HEK293T (cell line): ENCODE measurements around the gene GTF2IRD2.
"Not testable (repeated sequence)": the region's sequence is repeated elsewhere in the genome, so short reads cannot be mapped to it uniquely, and the experiment has no call there.

Experiments
- PKNOX1 ChIP-seq: fragments of 450-650 bp; IDR thresholded peaks from 2 replicates; pipeline ENCODE4 v1.6.1; 2016
- SP1 ChIP-seq: fragments of 450-650 bp; IDR thresholded peaks from 2 replicates; pipeline ENCODE4 v1.6.1; 2017
- SUZ12 ChIP-seq: fragments of 450-650 bp; IDR thresholded peaks from 2 replicates; pipeline ENCODE4 v1.6.1; 2016; ENCODE audit warnings: mild to moderate bottlenecking

- not testable (repeated sequence) for TF ChIP-seq SP1, SUZ12, PKNOX1
Observed at GRCh38 chr7:74789200-74789736, 62.1 kb downstream of the GTF2IRD2 start.
